OCI-LY3 (cell line): Measurements from ENCODE around the gene PRR35.

Experiments
- H2AFZ ChIP-seq: fragments of 200-600, 300-600 bp; shearing (Covaris generic); 2 replicates; pipeline ENCODE4 v1.6.0; 2014; ENCODE audit warnings: antibody characterized with exemption, low read depth, low read length
- H3K27ac ChIP-seq: fragments of 200-600, 300-600 bp; sonication (generic); 2 replicates; pipeline ENCODE4 v1.5.1; 2014; ENCODE audit warnings: mild to moderate bottlenecking, low read length, moderate library complexity, mixed read lengths
- H3K27me3 ChIP-seq: fragments of 200-600, 300-600 bp; sonication (generic); 2 replicates; pipeline ENCODE4 v1.6.1; 2014; ENCODE audit warnings: low read depth, low read length, mixed read lengths
- H3K36me3 ChIP-seq: fragments of 200-600, 300-600 bp; sonication (generic); replicated peaks from 2 replicates; pipeline ENCODE3; 2014; ENCODE audit warnings: low read depth, low read length, mixed read lengths
- H3K4me1 ChIP-seq: fragments of 300-600, 200-600 bp; sonication (generic); 2 replicates; pipeline ENCODE4 v1.6.1; 2014; ENCODE audit warnings: low read length, mixed read lengths
- H3K4me2 ChIP-seq: fragments of 200-600, 300-600 bp; sonication (generic); 2 replicates; pipeline ENCODE4 v1.6.1; 2014; ENCODE audit warnings: low read length, mixed read lengths
- H3K4me3 ChIP-seq: fragments of 300-600, 200-600 bp; sonication (generic); 2 replicates; pipeline ENCODE4 v1.5.1; 2014; ENCODE audit warnings: antibody characterized with exemption, mild to moderate bottlenecking, low read length, moderate library complexity
- H3K79me2 ChIP-seq: fragments of 300-600, 200-600 bp; shearing (Covaris generic); 2 replicates; pipeline ENCODE4 v1.6.1; 2014; ENCODE audit warnings: mild to moderate bottlenecking, low read length, mixed read lengths
- H3K9ac ChIP-seq: fragments of 300-600, 200-600 bp; shearing (Covaris generic); 2 replicates; pipeline ENCODE4 v1.6.0; 2014; ENCODE audit warnings: mild to moderate bottlenecking, low read length, moderate library complexity
- H3K9me3 ChIP-seq: fragments of 200-600, 300-600 bp; shearing (Covaris generic); 2 replicates; pipeline ENCODE4 v1.6.1; 2014; ENCODE audit warnings: low read length, mixed read lengths; ENCODE audit not compliant: insufficient read depth
- H4K20me1 ChIP-seq: fragments of 200-600, 300-600 bp; sonication (generic); 2 replicates; pipeline ENCODE4 v1.6.1; 2016; ENCODE audit warnings: low read length, mixed read lengths; ENCODE audit not compliant: insufficient read depth
- EZH2phosphoT487 ChIP-seq: fragments of 200-600 bp; shearing (Covaris generic); IDR thresholded peaks from 2 replicates; pipeline ENCODE4 v1.6.1; 2018; ENCODE audit warnings: antibody characterized with exemption, mixed run types, low read depth
- TF ChIP-seq, protein P1 (sequence below): fragments of 200-600, 300-600 bp; sonication (generic); IDR thresholded peaks from 2 replicates; pipeline ENCODE4 v1.5.1; 2014; ENCODE audit warnings: antibody characterized with exemption, low read length, low read depth

Gene PRR35

GRCh38 chr16:609316-609715, 49.1 kb downstream of the PRR35 start:
- Histone ChIP-seq H3K4me1 (peaks cover 3% of the 10 kb centered on the region; the same call in 1 of the 2 replicates), H3K79me2 (0 out of 2 replicates have a peak, but pooled peaks cover 2% of the 10 kb centered on the region), H4K20me1 (no peaks in the 10 kb centered on the region), H2AFZ (no peak overlapping the region), H3K27ac (no peak overlapping the region), H3K4me3 (no peak overlapping the region), H3K4me2 (no peak overlapping the region), H3K36me3 (peaks cover 3% of the 10 kb centered on the region), H3K9ac (no peak overlapping the region), H3K9me3 (no peaks in the 10 kb centered on the region), H3K27me3 (no peaks in the 10 kb centered on the region)
- TF ChIP-seq EZH2phosphoT487 = no peak
- TF ChIP-seq, protein P1, sequence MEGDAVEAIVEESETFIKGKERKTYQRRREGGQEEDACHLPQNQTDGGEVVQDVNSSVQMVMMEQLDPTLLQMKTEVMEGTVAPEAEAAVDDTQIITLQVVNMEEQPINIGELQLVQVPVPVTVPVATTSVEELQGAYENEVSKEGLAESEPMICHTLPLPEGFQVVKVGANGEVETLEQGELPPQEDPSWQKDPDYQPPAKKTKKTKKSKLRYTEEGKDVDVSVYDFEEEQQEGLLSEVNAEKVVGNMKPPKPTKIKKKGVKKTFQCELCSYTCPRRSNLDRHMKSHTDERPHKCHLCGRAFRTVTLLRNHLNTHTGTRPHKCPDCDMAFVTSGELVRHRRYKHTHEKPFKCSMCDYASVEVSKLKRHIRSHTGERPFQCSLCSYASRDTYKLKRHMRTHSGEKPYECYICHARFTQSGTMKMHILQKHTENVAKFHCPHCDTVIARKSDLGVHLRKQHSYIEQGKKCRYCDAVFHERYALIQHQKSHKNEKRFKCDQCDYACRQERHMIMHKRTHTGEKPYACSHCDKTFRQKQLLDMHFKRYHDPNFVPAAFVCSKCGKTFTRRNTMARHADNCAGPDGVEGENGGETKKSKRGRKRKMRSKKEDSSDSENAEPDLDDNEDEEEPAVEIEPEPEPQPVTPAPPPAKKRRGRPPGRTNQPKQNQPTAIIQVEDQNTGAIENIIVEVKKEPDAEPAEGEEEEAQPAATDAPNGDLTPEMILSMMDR = no peak

- no peak overlapping the region for H3K27ac ChIP-seq
- no peak overlapping the region for H3K4me2 ChIP-seq
- no peak for TF ChIP-seq EZH2phosphoT487
- TF ChIP-seq, protein P1 = no peak
- H2AFZ ChIP-seq = no peak overlapping the region
- H3K27me3 ChIP-seq = no peaks in the 10 kb centered on the region
- H3K79me2 ChIP-seq = 0 out of 2 replicates have a peak, but pooled peaks cover 2% of the 10 kb centered on the region
- H3K4me1 ChIP-seq = peaks cover 3% of the 10 kb centered on the region; the same call in 1 of the 2 replicates
- no peaks in the 10 kb centered on the region for H4K20me1 ChIP-seq
- no peaks in the 10 kb centered on the region for H3K9me3 ChIP-seq
- H3K4me3 ChIP-seq = no peak overlapping the region
- peaks cover 3% of the 10 kb centered on the region for H3K36me3 ChIP-seq
- H3K9ac ChIP-seq = no peak overlapping the region
Observed at GRCh38 chr16:609984-610383, 49.8 kb downstream of the PRR35 start.

DNA sequence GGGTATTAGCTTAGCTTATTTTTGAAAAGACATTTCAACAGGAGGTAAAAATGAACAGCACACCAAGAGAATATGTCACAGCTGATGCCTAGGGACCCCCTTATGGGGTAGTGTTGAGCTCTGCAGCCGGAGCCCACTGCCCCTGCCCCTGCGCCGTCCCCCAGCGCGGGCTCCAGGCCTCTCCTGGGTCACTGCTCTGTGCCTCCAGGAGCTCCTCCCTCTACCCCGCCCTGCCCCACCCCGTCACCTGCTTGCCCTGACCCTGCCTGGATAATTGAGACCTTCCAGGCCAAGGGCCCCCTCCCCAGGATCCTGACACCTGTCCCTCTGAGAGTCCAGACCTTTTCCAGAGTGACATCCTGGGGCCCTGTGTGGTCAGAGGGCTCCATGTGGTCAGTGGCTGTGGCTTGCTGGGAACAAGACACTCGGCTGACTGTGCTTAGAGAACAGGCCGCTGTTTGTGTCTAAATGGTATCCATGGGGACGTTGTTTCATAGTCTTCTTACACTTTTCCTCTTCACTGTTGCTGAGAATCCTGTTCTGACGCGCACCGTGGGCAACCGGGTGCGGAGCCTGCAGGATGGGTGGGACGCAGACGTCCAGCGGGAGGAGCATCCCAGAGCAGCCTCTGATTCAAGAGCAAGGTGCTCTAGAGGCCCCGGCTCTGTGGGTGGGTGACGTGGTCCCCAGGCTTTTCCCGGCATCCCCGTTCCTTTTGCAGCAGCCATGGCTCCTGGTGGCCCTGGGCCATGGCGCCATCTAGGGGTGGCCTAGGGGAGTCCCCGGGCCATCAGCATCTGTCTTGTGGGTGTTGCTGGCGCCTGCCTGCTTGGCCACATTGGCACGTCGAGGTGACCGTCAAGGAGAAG, 50.6 kb downstream of the PRR35 start:
- H3K27ac ChIP-seq = no peak overlapping the region
- H3K9me3 ChIP-seq = no peaks in the 10 kb centered on the region
- H3K4me1 ChIP-seq = peaks cover 3% of the 10 kb centered on the region; the same call in 1 of the 2 replicates
- no peaks in the 10 kb centered on the region for H3K27me3 ChIP-seq
- no peak overlapping the region for H3K4me3 ChIP-seq
- no peak overlapping the region for H3K4me2 ChIP-seq
- no peaks in the 10 kb centered on the region for H3K79me2 ChIP-seq
- H2AFZ ChIP-seq = no peak overlapping the region
- peaks cover 3% of the 10 kb centered on the region for H3K36me3 ChIP-seq
- H3K9ac ChIP-seq = no peak overlapping the region
- no peak for TF ChIP-seq EZH2phosphoT487
- TF ChIP-seq, protein P1 = peak; percentile 21; the same call in 1 of the 2 replicates
- no peaks in the 10 kb centered on the region for H4K20me1 ChIP-seq

DNA sequence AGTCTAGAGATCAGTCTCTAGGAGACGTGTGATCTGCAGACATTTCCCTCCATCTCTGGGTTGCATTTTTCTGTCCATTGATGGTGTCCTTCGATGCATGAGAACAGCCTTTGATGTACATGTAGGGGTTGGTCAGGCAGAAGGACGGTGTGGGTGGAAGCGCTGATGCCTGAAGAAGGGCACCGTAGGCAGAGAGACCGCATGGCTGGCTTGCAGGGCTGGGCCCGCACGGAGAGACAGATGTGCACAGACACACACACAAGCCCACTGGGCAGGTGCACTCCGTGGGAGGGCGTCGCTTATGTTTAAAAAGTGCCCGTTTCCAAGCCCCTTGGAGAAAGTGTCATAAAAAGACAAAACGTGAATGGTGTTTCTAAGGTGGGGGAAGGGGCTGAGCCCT, 54.9 kb downstream of the PRR35 start:
- Histone ChIP-seq H4K20me1 (no peaks in the 10 kb centered on the region), H3K4me2 (no peak overlapping the region), H3K4me1 (no peaks in the 10 kb centered on the region), H3K4me3 (no peak overlapping the region), H3K27ac (no peak overlapping the region), H3K27me3 (no peaks in the 10 kb centered on the region), H3K36me3 (no peaks in the 10 kb centered on the region), H3K9ac (no peak overlapping the region), H3K9me3 (no peaks in the 10 kb centered on the region), H2AFZ (no peak overlapping the region), H3K79me2 (no peaks in the 10 kb centered on the region)
- TF ChIP-seq, protein P1 = no peak
- no peak for TF ChIP-seq EZH2phosphoT487
